HCT116 (cell line): ENCODE measurements around the gene BEX4. TPM values are rescaled to one million over a fixed set of nuclear protein-coding genes. Genes with fewer than 3 reads are reported as not detected.
"Not testable (repeated sequence)": the region's sequence is repeated elsewhere in the genome, so short reads cannot be mapped to it uniquely, and the experiment has no call there.

Experiments
- ATAC-seq: fragments of 200-7000 bp; cut with Tn5 transposase; 2 replicates; pipeline ENCODE4 v1.9.1; 2020; ENCODE audit warnings: mild to moderate bottlenecking, moderate library complexity
- BruUV-seq: library from RNA; stranded (reverse); fragments of 400-500 nt; replicated peaks from 2 replicates; lab custom pipeline; 2021; lab: Mats Ljungman, UMichigan
- CTCF ChIA-PET: fragments of 300-600 bp; sonication (Branson Sonifier 250); formaldehyde crosslinking; loops from one replicate; lab custom pipeline; 2021; ENCODE audit warnings: antibody characterized with exemption; lab: Charles Lee
- POLR2A ChIA-PET: fragments of 300-600, 350-600 bp; sonication (Branson Sonifier 250); formaldehyde crosslinking; loops from one replicate; lab custom pipeline; 2021; ENCODE audit warnings: antibody characterized with exemption; lab: Charles Lee
- RAD21 ChIA-PET, 2 experiments: fragments of 300-600 bp; sonication (Branson Sonifier 250); formaldehyde crosslinking; loops; one replicate each; lab custom pipeline; 2023; ENCODE audit warnings: low total read pairs in 2 of 2; ENCODE audit not compliant: uncharacterized antibody in 2 of 2, unreplicated experiment in 2 of 2, low non-redundant PET in 1 of 2; lab: Charles Lee
- DNase-seq: peaks from one replicate; pipeline ENCODE4 v3.0.0-alpha.2; 2010; ENCODE audit warnings: low read depth, low spot score
- H2AFZ ChIP-seq: fragments of 200-600 bp; shearing (Covaris generic), sonication (generic); 2 replicates; pipeline ENCODE4 v1.6.1; 2017; ENCODE audit warnings: low read depth, mixed run types, mixed read lengths, antibody characterized with exemption, low read length; ENCODE audit not compliant: poor library complexity, severe bottlenecking
- H3K27ac ChIP-seq: 2 replicates; pipeline ENCODE4 v1.5.1; 2012; ENCODE audit warnings: low read depth, low read length
- H3K27me3 ChIP-seq: fragments of 200-600 bp; sonication (generic); 2 replicates; pipeline ENCODE4 v1.6.1; 2016; ENCODE audit warnings: mixed run types, low read length, mixed read lengths; ENCODE audit not compliant: insufficient read depth
- H3K36me3 ChIP-seq, 2 experiments: fragments of 200-500 bp in 1 of 2; fragments of 200-600 bp in 1 of 2; sonication (Bioruptor generic) in 1 of 2; sonication (generic) in 1 of 2; 2 replicates each; pipeline versions ENCODE4 v1.5.1 to v1.6.1; 2014 to 2016; ENCODE audit warnings: low read length in 2 of 2, inconsistent platforms in 1 of 2, mixed read lengths in 1 of 2, mixed run types in 1 of 2; ENCODE audit not compliant: insufficient read depth in 2 of 2, control insufficient read depth in 1 of 2
- H3K4me1 ChIP-seq, 2 experiments: fragments of 200-600 bp in 1 of 2; sonication (generic) in 1 of 2; 2 replicates each; pipeline versions ENCODE4 v1.5.1 to v1.6.1; 2012 to 2017; ENCODE audit warnings: low read length in 2 of 2, inconsistent platforms in 1 of 2, mild to moderate bottlenecking in 1 of 2, mixed read lengths in 1 of 2, mixed run types in 1 of 2, moderate library complexity in 1 of 2; ENCODE audit not compliant: insufficient read depth in 2 of 2, control insufficient read depth in 1 of 2
- H3K4me2 ChIP-seq: fragments of 200-600 bp; sonication (generic); 2 replicates; pipeline ENCODE4 v1.6.1; 2017; ENCODE audit warnings: mixed run types, low read length, mixed read lengths
- H3K4me3 ChIP-seq, 2 experiments: fragments of 200-600 bp in 1 of 2; sonication (generic) in 1 of 2; replicated peaks in 1 of 2; 2 replicates each; pipeline ENCODE4 v1.5.1; 2011 to 2016; ENCODE audit warnings: low read length in 2 of 2, control low read depth in 1 of 2, low read depth in 1 of 2, mild to moderate bottlenecking in 1 of 2, mixed read lengths in 1 of 2, mixed run types in 1 of 2
- H3K79me2 ChIP-seq: fragments of 200-600 bp; sonication (generic); 2 replicates; pipeline ENCODE4 v1.6.1; 2017; ENCODE audit warnings: mild to moderate bottlenecking, mixed run types, low read length, moderate library complexity, mixed read lengths; ENCODE audit not compliant: insufficient read depth
- H3K9ac ChIP-seq: fragments of 200-600 bp; sonication (generic); 2 replicates; pipeline ENCODE4 v1.6.1; 2016; ENCODE audit warnings: low read length, mixed read lengths
- H3K9me2 ChIP-seq: fragments of 200-600 bp; sonication (generic), shearing (Covaris generic); 2 replicates; pipeline ENCODE4 v1.6.1; 2017; ENCODE audit warnings: mixed run types, mild to moderate bottlenecking, moderate library complexity; ENCODE audit not compliant: insufficient read depth
- H3K9me3 ChIP-seq, 2 experiments: fragments of 200-500 bp in 1 of 2; fragments of 200-600 bp in 1 of 2; sonication (Bioruptor generic) in 1 of 2; sonication (generic) in 1 of 2; 2 replicates each; pipeline ENCODE4 v1.6.1; 2014 to 2017; ENCODE audit warnings: low read length in 2 of 2, mixed read lengths in 2 of 2, inconsistent platforms in 1 of 2, low read depth in 1 of 2, mild to moderate bottlenecking in 1 of 2, mixed run types in 1 of 2, moderate library complexity in 1 of 2; ENCODE audit not compliant: control insufficient read depth in 1 of 2, insufficient read depth in 1 of 2
- H4K20me1 ChIP-seq: fragments of 200-600 bp; sonication (generic), shearing (Covaris generic); 2 replicates; pipeline ENCODE4 v1.6.1; 2017; ENCODE audit warnings: mixed run types, mild to moderate bottlenecking, moderate library complexity; ENCODE audit not compliant: insufficient read depth
- CBX3 ChIP-seq: IDR thresholded peaks from 2 replicates; pipeline ENCODE4 v1.6.1; 2012; ENCODE audit warnings: low read depth
- CTCF ChIP-seq, 3 experiments: fragments of 200-600 bp in 1 of 3; sonication (generic) in 1 of 3; IDR thresholded peaks in 2 of 3; conservative IDR thresholded peaks in 1 of 3; 2 replicates each; pipeline ENCODE4 v1.5.1; 2012 to 2017; ENCODE audit warnings: low read depth in 2 of 3, low read length in 2 of 3, antibody characterized with exemption in 1 of 3, borderline replicate concordance in 1 of 3, control low read depth in 1 of 3, mild to moderate bottlenecking in 1 of 3, mixed read lengths in 1 of 3, mixed run types in 1 of 3, moderate library complexity in 1 of 3; ENCODE audit not compliant: insufficient read depth in 1 of 3
- EGR1 ChIP-seq: IDR thresholded peaks from 2 replicates; pipeline ENCODE4 v1.6.1; 2012; ENCODE audit warnings: low read depth
- EZH2phosphoT487 ChIP-seq: fragments of 200-600 bp; IDR thresholded peaks from 2 replicates; pipeline ENCODE4 v1.6.1; 2018; ENCODE audit warnings: antibody characterized with exemption, borderline replicate concordance
- JUND ChIP-seq: IDR thresholded peaks from 2 replicates; pipeline ENCODE4 v1.6.1; 2012
- POLR2A ChIP-seq: IDR thresholded peaks from 2 replicates; pipeline ENCODE4 v1.7.0; 2011; ENCODE audit warnings: borderline replicate concordance; ENCODE audit not compliant: insufficient read depth, insufficient read length; ENCODE audit errors: extremely low read depth
- POLR2AphosphoS5 ChIP-seq: IDR thresholded peaks from 2 replicates; pipeline ENCODE4 v1.6.1; 2011; ENCODE audit warnings: mild to moderate bottlenecking, low read depth, low read length, moderate library complexity
- SP1 ChIP-seq: IDR thresholded peaks from 2 replicates; pipeline ENCODE4 v1.6.1; 2012; ENCODE audit warnings: low read depth
- TCF7L2 ChIP-seq: IDR thresholded peaks from 2 replicates; pipeline ENCODE4 v1.7.0; 2011; ENCODE audit warnings: borderline replicate concordance, inconsistent platforms; ENCODE audit not compliant: insufficient read depth, insufficient read length; ENCODE audit errors: extremely low read depth
- YY1 ChIP-seq: IDR thresholded peaks from 2 replicates; pipeline ENCODE4 v1.6.1; 2011; ENCODE audit warnings: low read length, low read depth, moderate library complexity, mild to moderate bottlenecking; ENCODE audit not compliant: insufficient replicate concordance; ENCODE audit errors: extremely low read depth
- ZBTB33 ChIP-seq: IDR thresholded peaks from 2 replicates; pipeline ENCODE4 v1.6.1; 2011; ENCODE audit warnings: mild to moderate bottlenecking, low read length, moderate library complexity; ENCODE audit not compliant: insufficient replicate concordance; ENCODE audit errors: extremely low read depth
- intact Hi-C: fragments of 100-400 bp; cut with micrococcal nuclease; formaldehyde crosslinking; loops from 2 replicates; pipeline ENCODE4 v1.10.0; 2022
- total RNA-seq: library from RNA; stranded (reverse); gene quantifications from one replicate; pipeline ENCODE4 v1.2.1, GENCODE V29; 2021; ENCODE audit not compliant: unreplicated experiment
- TF ChIP-seq, protein P1 (sequence below): IDR thresholded peaks from 2 replicates; pipeline ENCODE4 v1.6.1; 2012; ENCODE audit warnings: low read depth
- TF ChIP-seq, protein P2 (sequence below): IDR thresholded peaks from 2 replicates; pipeline ENCODE4 v1.6.1; 2012

The BEX4 gene
- total RNA-seq, 1 experiment from 2014 or later, result 0.91 TPM

DNA sequence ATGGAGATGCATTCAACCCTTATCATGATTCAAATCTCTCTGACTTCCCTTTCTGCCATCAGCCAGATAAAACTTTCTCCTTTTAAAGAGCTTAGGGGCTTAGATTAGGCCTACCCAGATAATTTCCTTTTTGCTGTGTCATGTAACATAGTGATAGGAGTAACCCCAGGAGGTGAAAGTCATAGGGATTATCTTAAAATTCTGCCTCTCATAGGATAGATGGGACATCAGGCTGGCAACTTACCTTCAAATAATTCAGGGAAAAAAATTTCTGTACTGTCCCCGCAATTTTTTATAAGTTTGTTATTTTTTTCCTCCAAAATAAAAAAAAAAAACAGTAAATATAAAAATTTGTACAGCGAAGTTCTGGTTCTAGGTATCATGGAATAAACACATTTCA lies 20.7 kb downstream of the BEX4 start:
- H4K20me1 ChIP-seq, H3K4me1 ChIP-seq, DNase-seq, H3K4me3 ChIP-seq, H3K9me3 ChIP-seq, H3K27ac ChIP-seq, ATAC-seq, intact Hi-C loops, BruUV-seq, H3K9ac ChIP-seq, H3K9me2 ChIP-seq, CTCF ChIA-PET, POLR2A ChIA-PET, H3K27me3 ChIP-seq, H3K36me3 ChIP-seq, H3K4me2 ChIP-seq, RAD21 ChIA-PET, H3K79me2 ChIP-seq, H2AFZ ChIP-seq: not testable (repeated sequence)

- TF ChIP-seq CBX3 (no peak), ZBTB33 (no peak), CTCF (IDR thresholded peaks at IDR 0.05 in 2 of 3, conservative IDR thresholded peaks at IDR 0.05 in 1 of 3; ENCODE audit: borderline replicate concordance in 1 of 3, insufficient read depth in 1 of 3, low read depth in 2 of 3, low read length in 2 of 3) (no peak), EGR1 (no peak), YY1 (no peak), TCF7L2 (no peak), POLR2A (no peak), POLR2AphosphoS5 (no peak), EZH2phosphoT487 (no peak), SP1 (no peak), JUND (no peak)
- TF ChIP-seq, protein P1, sequence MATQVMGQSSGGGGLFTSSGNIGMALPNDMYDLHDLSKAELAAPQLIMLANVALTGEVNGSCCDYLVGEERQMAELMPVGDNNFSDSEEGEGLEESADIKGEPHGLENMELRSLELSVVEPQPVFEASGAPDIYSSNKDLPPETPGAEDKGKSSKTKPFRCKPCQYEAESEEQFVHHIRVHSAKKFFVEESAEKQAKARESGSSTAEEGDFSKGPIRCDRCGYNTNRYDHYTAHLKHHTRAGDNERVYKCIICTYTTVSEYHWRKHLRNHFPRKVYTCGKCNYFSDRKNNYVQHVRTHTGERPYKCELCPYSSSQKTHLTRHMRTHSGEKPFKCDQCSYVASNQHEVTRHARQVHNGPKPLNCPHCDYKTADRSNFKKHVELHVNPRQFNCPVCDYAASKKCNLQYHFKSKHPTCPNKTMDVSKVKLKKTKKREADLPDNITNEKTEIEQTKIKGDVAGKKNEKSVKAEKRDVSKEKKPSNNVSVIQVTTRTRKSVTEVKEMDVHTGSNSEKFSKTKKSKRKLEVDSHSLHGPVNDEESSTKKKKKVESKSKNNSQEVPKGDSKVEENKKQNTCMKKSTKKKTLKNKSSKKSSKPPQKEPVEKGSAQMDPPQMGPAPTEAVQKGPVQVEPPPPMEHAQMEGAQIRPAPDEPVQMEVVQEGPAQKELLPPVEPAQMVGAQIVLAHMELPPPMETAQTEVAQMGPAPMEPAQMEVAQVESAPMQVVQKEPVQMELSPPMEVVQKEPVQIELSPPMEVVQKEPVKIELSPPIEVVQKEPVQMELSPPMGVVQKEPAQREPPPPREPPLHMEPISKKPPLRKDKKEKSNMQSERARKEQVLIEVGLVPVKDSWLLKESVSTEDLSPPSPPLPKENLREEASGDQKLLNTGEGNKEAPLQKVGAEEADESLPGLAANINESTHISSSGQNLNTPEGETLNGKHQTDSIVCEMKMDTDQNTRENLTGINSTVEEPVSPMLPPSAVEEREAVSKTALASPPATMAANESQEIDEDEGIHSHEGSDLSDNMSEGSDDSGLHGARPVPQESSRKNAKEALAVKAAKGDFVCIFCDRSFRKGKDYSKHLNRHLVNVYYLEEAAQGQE, result no peak
- TF ChIP-seq, protein P2, sequence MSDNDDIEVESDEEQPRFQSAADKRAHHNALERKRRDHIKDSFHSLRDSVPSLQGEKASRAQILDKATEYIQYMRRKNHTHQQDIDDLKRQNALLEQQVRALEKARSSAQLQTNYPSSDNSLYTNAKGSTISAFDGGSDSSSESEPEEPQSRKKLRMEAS, result no peak
- TF ChIP-seq, all 23 proteins: peak for 0
- no peak overlapping the region for H3K27ac ChIP-seq
- no peak for ATAC-seq
- no peak overlapping the region for H2AFZ ChIP-seq
- no peak overlapping the region for H3K4me2 ChIP-seq
- no peaks in the 10 kb centered on the region for H3K4me1 ChIP-seq
- DNase-seq, result no peak
- ChIA-PET POLR2A (no interaction called here), RAD21 (no interaction called here), CTCF (no interaction called here)
- H3K4me3 ChIP-seq, result no peak overlapping the region
- no peak overlapping the region for H3K9ac ChIP-seq
- H3K27me3 ChIP-seq, result no peaks in the 10 kb centered on the region
- H3K36me3 ChIP-seq, result no peaks in the 10 kb centered on the region
- H3K79me2 ChIP-seq, result no peaks in the 10 kb centered on the region
- no peaks in the 10 kb centered on the region for H4K20me1 ChIP-seq
- H3K9me3 ChIP-seq, result no peaks in the 10 kb centered on the region
- BruUV-seq, result no TSS peak
- intact Hi-C loops, result no loop called here
- H3K9me2 ChIP-seq, result no peaks in the 10 kb centered on the region
Observed at GRCh38 chrX:103236296-103236695, 21.4 kb downstream of the BEX4 start.
